DMS153 treated with DMSO at 0.1 percent for 48 hours (cell line): ENCODE data around the gene SEMA3C.

Experiments used
- DNase-seq: peaks from one replicate; lab custom pipeline; 2025; ENCODE audit not compliant: unreplicated experiment; lab: John Stamatoyannopoulos, UW

Gene SEMA3C

GRCh38 chr7:80890426-80891258, 28.2 kb downstream of the SEMA3C start:
- DNase-seq: no peak

DNA sequence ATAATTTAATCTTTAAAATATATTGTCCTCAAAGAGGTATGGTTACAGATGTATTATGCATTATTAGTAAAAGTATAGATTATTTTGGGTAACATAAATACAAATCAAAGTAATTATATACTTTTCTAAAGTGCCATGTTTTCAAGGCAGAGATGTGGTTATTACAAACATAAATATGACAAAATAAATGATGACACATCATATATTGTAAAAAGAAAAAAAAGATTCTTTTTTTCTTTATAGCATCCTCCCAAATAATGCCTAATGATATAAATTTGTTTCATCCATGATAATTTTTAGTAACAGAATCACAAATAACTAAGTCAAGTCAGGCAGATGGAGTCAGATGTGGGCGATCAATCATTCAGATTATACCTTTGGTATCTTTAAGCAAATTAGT, 29.3 kb downstream of the SEMA3C start:
- DNase-seq: no peak

GRCh38 chr7:80885757-80886156, 33.1 kb downstream of the SEMA3C start:
- no peak for DNase-seq

DNA sequence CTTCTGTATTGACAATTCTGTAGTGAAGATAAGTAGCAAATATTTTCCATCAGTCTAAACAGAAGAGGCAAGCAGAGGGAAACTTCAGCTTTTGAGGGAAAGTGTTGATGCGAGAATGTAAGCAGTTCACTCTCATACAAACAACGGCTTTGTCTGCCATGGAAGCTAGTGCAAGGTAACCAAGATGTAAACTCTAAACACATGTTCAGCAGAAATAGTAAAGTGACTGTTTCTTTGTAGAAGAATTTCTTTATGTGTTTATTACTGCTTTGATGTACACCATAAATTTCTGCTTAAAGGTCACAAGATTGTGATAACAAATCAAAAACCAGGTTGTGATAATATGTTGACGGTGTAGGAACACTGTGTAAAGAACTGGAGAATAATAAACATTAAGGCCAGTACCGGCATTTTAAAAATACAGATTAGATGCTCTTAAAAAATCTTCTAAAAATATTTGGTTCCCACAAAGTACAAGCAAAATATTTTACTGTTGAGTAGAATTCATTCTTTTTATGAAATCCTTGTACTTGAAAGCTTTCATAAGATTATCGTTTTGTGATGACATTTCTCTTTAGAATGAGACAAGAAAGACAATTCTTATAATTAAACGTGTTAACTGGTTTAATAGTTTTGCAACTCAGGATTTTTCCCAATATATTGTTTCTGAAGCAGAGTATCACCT, 34.2 kb downstream of the SEMA3C start:
- DNase-seq: no peak

DNA sequence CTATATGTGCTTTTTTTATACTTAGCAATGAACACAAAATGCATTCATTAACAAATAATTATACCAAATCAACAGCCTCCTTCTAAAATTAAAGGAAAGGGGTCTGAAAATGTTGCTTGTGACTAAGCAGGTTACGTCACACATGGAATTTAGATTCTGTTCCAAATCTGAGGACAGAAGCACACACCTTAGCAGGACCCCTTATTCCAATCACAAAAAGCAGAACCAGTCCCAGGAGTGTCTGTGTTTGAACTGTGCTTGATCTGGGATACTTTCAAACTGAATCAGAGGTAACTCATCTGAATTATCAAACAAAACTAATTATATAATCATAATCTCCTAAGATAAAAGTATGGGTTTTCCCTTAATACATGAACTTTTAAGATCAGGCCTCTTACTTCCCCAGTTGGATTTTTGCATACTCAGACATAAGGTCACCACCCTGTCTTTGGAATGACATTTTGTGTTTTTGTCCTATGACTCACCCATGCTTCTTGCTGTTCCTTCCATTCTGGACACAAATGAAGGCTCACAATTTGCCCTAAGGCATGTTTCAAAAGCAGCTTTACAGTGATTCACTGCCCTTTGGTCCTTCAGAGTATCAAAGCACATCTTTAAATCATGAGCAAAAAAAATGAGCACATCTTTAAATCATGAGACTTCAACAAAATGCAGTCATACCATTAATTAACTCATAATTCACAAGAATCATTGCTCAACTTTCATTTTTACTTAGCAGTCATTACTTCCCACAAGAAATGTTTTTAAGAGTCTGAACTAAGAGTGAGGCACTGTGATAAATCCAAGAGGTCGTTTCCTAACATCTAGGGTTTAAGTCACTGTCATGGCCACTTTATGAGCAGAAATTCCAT, 35.5 kb downstream of the SEMA3C start:
- no peak for DNase-seq

DNA sequence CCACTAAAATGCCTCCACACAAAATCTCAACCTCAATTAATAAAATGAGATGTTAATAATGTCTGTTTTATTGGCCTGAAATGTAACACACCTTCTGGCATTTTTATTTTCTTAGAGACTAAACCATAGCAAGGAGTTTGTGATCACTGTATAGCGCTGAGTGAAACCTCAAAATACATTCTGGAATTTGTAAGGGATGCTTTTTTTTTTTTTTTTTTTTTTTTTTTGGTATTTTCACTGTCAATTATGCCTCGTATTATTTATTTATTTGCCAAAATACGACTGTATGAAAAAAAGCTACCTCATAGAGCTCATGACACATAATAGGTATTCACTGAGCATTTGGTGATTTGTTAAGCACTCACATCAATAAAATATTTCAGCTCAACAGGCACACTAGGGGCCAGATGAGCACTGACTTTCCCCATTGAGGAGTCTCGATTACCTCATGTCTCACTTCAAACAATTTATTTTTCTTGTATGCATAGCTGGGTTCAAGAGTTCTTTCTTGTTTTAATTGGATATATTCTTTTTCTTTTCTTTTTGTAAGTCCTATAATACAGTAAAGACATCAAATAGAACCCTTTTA, 36.5 kb downstream of the SEMA3C start:
- no peak for DNase-seq

GRCh38 chr7:80881351-80881900, 37.4 kb downstream of the SEMA3C start:
- no peak for DNase-seq

DNA sequence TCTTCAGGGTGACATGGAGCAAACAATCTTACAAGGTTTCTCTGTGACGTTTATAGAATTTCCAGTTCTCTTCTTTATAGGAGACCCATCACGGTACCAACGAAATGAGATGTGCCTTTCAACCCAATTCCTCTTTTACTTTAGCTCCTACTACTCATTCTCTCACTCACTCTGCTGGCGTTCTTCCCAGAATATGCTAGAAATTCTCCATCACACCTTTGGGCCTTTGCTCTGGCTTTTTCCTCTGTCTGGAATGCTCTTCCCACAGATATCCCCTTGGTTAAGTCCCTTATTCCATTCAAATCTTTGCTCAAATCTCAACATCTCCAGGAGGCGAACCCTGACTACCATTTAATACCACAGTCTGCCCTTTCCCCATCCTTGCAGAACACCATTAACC, 39.0 kb downstream of the SEMA3C start:
- no peak for DNase-seq

GRCh38 chr7:80876894-80877414, 41.9 kb downstream of the SEMA3C start:
- no peak for DNase-seq

DNA sequence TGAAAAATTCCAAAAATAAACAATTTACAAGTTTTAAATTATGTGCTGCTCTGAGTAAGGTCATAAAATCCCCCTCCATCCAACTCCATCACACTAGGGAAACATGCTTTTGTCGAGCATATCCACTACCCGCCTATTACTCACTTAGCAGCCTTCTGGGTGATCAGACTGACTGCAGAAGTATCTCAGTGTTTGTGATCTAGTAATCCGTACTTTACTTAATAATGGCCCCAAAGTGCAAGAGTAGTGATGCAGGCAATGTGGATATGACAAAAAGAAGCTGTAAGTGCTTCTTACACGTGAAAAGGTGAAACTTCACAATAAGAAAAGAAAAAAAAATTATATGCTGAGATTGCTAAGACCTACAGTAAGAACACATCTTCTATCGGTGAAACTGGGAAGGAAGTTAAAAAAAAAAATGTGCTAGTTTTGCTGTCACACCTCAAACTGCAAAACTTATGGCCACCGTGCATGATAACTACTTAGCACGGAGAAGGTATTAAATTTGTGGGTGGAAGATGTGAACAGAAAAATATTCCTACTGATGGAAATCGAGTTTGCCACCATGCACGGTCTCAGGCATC, 43.2 kb downstream of the SEMA3C start:
- no peak for DNase-seq

- no peak for DNase-seq
These were observed 45.7 kb downstream of the SEMA3C start for GRCh38 chr7:80873140-80873539.

- no peak for DNase-seq
These were observed 47.6 kb downstream of the SEMA3C start for GRCh38 chr7:80871228-80871627.

- DNase-seq: no peak
These were observed 48.0 kb downstream of the SEMA3C start for GRCh38 chr7:80870813-80871212.

DNA sequence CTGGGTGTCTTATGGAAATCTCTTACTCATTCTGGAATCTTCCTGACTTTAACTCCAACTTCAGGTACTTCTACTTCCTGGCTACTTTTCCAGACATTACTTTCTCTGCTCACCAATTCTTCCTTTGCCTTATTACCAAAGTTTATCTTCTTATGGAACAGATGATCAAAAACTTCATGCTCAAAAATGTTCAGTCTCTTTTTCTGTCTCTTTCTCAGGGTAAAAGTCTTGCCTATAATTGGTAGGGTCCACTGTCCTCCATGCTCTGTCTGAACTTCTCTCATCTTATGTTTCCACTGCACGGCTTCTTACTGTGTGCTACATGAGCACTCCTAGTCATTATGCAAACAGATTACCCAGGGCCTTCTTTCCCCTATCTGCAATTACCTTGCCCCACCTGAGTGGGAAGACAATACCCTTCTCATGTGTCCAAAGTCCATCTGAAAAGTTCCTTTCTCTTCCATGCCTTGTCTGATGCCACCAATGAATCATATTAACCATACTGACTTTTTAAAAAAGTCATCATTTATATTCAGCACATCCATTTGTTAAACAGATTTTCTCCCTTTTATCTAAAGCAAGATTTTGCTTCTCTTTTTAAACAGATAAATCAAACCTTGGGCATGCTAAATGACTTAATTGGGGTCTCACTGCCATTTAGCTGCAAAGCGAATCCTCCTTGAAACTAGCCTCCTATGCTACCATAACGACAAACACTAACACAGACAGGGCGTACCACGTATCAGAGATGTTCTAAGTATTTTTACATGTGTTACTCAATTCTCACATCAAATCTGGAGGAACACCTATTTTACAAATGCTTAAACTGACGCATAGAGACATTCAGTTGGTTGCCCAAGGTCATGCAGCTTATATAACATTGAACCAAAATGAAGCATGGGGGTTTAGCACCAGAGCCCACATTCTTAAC, 48.8 kb downstream of the SEMA3C start:
- DNase-seq: no peak

DNA sequence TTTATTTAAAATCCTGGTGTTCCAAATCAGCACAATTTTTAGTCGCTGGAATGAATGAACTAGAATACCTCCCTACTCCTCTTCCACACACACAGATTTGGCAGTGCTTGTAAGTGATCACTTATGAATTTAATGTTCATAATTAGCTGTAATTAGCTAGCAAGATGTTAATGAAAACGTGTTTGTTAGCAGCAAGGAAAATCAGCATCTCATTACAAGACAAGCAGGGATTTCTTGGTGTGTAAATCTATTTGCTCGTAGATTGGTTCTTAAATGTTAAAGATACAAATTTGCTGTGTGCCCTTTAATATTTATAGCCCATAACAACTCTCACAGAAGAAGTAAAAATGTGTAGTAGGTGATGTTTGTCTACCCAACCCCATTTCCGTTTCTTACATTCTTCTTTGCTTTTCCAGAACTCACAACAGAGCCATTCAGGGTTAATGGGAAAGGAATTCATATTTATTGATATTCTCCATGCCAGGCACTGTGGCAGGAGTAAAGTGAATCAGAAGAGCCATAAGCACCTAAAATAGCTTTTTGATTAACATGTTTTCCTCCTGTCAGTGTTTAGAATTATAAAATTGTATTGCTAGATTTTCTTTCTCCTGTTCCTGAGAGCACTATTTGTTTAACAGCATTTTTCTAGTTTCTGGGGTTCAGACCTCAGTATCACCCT, 49.6 kb downstream of the SEMA3C start:
- no peak for DNase-seq

- no peak for DNase-seq
These were observed 50.3 kb downstream of the SEMA3C start for GRCh38 chr7:80868566-80868965.

DNA sequence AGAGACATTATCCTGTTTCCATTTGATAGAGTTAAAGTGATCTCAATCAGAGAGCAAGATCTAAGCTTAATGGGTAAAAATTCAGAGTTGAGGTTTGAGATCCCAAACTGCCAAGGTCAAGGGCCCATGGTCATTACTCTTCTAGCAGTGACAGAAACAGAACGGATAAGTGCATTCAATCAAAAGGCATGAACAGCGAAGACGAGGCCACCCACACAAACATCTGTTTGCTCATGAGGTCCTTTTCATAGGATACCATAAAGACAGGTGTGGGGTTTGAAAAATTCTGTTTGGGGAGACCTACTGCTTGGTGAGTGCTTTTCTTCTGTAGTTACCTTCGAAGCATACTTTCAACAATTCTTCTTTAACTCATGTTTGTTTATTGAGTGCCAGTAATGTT, 58.3 kb downstream of the SEMA3C start:
- no peak for DNase-seq

DNA sequence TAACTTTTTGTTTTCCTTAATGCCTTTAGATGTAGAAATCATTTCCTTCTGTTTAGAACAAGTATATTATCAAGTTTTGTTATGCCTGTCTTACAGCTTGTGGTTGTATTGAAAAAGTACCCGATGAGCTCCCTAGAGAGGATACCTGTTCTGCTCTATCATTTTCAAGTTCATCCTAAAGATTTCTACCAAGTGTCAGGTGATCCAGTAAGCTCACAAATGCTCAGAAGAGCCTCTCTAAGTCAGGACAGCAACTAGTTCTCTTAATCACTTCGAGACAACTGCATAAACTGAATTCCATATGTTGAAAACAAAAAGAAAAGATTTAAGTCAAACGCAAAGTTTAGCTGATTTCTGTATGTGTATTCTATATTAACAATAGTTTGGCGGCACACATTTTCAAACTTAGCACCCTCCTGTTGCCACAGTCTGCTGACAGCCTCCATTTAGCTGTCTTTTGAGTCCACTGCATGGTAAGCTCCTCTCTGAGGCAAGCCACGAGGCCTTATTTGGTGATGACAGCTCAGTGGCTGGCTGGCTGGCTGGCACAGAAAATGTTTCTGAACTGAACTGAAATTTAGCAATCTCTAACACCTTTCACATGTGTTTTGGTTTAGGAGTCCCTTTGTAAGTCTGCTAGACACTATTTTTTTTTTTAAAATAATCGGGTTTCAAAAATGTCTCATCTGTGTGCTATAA, 59.4 kb downstream of the SEMA3C start:
- no peak for DNase-seq
